Stimulated activated CD8-positive, alpha-beta memory T cell treated with anti-CD3 and anti-CD28 coated beads, Interleukin-7, amount 100 ng/mL, for 24 hours (primary cell): Measurements from ENCODE around the gene UCP2.
"Not testable (repeated sequence)": the region's sequence is repeated elsewhere in the genome, so short reads cannot be mapped to it uniquely, and the experiment has no call there.

ENCODE experiments used
- DNase-seq: peaks from one replicate; pipeline ENCODE4 v3.0.0-alpha.2; 2020; ENCODE audit warnings: low read depth

The UCP2 gene

GRCh38 chr11:73944085-73944484 lies 38.6 kb downstream of the UCP2 start:
- no peak for DNase-seq

GRCh38 chr11:73942010-73942409 lies 40.6 kb downstream of the UCP2 start:
- no peak for DNase-seq

- no peak for DNase-seq
Observed at GRCh38 chr11:73940801-73941570, 41.7 kb downstream of the UCP2 start.

GRCh38 chr11:73939096-73939495 lies 43.5 kb downstream of the UCP2 start:
- no peak for DNase-seq

- not testable (repeated sequence) for DNase-seq
Observed at GRCh38 chr11:73936047-73936446, 46.6 kb downstream of the UCP2 start.

- no peak for DNase-seq
Observed at GRCh38 chr11:73932781-73933180, 49.9 kb downstream of the UCP2 start.

GRCh38 chr11:73931951-73932350 lies 50.7 kb downstream of the UCP2 start:
- DNase-seq = no peak

- no peak for DNase-seq
Observed at GRCh38 chr11:73931039-73931645, 51.5 kb downstream of the UCP2 start.

- no peak for DNase-seq
Observed at GRCh38 chr11:73929388-73929787, 53.3 kb downstream of the UCP2 start.
